HG02840 (cell line): ENCODE data around the gene LPXN.

ENCODE experiments used
- ATAC-seq: cut with Tn5 transposase; IDR thresholded peaks from one replicate; pipeline ENCODE4 v1.9.1; 2021; ENCODE audit warnings: mild to moderate bottlenecking, moderate library complexity, moderate number of reproducible peaks; ENCODE audit not compliant: unreplicated experiment, low FRiP score

Gene LPXN

GRCh38 chr11:58575377-58576020 lies at the start of gene LPXN:
Gene LPXN, minus strand, starts transcription at chr11:58575856. Its CDS starts 84 bp downstream, at chr11:58575772.
- ATAC-seq: no peak

- no peak for ATAC-seq
Observed at GRCh38 chr11:58625086-58625485, 49.4 kb upstream of the LPXN start.

DNA sequence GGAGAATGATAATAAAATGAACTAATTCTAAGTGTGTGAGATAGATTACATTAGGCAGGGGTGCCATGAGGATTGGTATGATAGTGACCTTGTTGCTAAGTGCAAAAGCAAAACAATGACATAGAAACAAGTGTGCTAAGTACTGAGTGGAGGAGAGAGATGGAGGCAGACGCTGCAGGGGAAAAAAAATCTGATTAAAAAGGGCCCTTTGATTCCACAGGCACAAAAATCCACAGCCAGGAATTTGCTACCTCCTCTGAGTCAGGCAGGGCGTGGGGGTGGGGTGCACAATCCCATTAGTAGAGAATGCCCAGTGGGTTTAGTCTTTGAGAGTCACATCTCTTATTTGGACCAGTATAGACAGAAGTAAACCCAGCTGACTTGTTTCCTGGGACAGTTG lies 46.7 kb upstream of the LPXN start, which contains the start of gene CNTF:
CNTF (plus strand) TSS at position 322 of the 400 bp plus-strand sequence. CDS start 88 bp downstream, outside the sequence.
- ATAC-seq: no peak

- no peak for ATAC-seq
Observed at GRCh38 chr11:58621586-58622262, 46.1 kb upstream of the LPXN start.

GRCh38 chr11:58617976-58618557 lies 42.4 kb upstream of the LPXN start:
- ATAC-seq: no peak

- ATAC-seq: no peak
Observed at GRCh38 chr11:58616594-58616993, 40.9 kb upstream of the LPXN start.

DNA sequence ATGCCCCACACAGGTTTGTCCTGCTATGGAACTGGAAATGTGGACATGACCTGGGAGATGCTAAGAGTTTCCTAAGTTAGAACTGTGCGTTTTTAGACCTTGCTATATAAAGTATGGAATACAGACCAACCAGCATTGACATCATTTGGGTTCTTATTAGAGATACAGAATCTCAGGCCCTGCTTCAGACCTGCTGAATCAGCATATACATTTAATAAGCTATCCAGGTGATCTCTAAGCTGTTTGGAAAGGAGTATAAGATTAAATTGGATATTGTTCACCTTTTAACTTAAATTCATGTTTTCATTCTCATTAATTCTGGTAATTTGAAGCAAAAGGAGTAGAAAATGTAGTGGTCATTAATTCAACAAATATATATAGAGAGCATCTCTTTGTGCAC lies 39.9 kb upstream of the LPXN start:
- no peak for ATAC-seq

- no peak for ATAC-seq
Observed at GRCh38 chr11:58613228-58613627, 37.6 kb upstream of the LPXN start.

- no peak for ATAC-seq
Observed at GRCh38 chr11:58609723-58610122, 34.1 kb upstream of the LPXN start.

GRCh38 chr11:58608331-58608730 lies 32.7 kb upstream of the LPXN start:
- ATAC-seq: no peak

- no peak for ATAC-seq
Observed at GRCh38 chr11:58606930-58607714, 31.5 kb upstream of the LPXN start.

- ATAC-seq: no peak
Observed at GRCh38 chr11:58600510-58600909, 24.9 kb upstream of the LPXN start.

- no peak for ATAC-seq
Observed at GRCh38 chr11:58597486-58598144, 22.0 kb upstream of the LPXN start.

DNA sequence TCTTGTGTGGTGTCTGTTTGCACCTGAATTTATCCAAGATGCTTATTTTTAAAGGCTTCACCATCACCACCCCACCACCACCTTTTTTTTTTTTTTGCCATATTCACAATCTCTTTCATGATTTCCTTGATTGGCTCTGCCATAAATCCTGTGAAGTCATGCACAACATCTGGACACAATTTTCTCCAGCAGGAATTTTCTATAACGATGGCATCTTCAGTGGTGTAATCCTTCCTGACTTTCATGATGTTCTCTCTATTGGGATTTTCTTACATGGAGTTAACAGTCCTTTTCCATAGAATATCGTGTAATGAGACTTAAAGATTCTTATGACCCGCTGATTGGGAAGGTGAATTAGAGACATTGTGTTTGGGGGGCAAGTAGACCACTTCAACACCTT lies 21.0 kb upstream of the LPXN start:
- ATAC-seq: no peak

DNA sequence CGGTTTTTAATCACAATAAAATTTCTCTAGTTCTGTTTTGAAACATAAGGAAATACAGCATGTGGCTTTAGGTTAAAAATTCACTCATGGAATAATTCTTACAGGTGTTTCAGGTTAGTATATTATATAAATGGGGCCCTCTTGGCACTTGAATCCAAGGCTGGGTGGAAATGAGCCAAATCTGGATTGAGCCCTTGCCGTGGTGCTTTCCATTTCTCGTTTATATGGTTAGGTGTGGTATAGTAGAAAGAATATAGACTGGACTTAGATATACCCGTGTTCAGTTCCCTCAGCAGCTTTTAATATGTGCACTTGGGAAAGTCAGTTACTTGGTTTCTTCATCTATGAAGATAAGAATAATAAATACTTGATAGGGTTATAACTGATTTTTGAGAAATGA lies 19.2 kb upstream of the LPXN start:
- no peak for ATAC-seq

DNA sequence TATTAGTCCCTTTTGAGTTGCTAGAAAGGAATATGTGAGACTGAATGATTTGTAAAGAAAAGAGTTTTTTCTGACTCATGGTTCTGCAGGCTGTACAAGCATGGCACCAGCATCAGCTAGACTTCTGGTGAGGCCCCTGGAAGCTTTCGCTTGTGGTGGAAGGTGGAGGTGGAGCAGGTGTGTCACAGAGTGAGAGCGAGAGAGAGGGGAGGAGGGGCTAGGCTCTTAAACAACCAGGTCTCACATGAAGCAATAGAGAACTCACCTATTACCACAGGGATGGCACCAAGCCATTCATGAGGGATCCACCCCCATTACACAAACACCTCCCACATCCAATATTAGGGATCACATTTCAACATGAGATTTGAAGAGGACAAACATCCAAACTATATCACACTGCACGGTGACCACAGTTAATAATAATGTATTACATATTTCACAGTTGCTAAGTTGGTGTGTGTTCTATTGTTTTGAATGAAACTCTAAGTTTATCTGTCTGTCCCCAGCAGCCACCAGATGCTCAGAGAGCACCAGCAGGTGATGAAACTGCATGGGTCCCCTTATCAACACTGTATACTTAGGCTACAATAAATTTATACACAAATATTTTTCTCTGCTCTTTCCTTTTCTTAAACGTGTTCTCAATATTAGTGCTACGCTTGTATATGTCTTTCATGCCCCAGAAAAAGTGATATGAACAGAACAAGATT lies 17.3 kb upstream of the LPXN start:
- no peak for ATAC-seq

GRCh38 chr11:58591659-58592058 lies 16.0 kb upstream of the LPXN start:
- ATAC-seq: no peak

DNA sequence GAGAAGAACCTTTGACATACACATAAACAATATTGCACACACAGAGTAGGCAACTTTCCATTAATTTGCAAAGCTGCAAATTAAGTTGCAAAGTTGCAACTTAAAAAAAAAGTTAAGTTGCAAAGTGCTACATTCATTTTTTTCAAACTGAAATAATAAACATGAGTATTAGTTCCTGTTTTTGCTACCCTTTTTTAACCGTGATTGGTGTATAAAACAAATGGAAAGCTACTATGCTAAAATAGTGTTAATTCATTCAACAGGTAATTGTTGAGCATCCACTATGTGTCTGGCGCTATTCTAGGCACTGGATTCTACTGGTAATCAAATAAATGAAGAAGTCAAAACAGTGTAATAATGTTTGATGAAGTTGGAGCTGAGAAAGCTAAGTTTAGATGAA lies 11.3 kb upstream of the LPXN start:
- ATAC-seq: no peak

DNA sequence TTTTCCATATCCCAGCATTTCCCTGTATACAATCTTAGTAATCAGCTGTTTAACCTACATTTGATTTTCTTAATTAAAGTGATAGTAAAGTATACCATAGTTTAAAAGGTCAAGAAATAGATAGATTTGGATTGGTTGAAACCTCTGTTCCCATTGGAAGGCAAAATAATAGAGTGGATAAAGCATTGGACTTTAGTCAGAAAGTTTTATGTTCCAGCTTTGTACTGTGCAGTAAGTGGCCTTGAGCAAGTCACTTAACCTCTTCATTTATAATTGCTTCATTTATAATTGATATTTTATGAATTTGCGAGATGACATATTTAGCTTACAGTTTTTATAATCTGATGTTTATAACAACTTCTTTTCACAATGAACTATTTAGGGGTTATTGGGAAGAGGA lies 6.8 kb upstream of the LPXN start:
- ATAC-seq: no peak

DNA sequence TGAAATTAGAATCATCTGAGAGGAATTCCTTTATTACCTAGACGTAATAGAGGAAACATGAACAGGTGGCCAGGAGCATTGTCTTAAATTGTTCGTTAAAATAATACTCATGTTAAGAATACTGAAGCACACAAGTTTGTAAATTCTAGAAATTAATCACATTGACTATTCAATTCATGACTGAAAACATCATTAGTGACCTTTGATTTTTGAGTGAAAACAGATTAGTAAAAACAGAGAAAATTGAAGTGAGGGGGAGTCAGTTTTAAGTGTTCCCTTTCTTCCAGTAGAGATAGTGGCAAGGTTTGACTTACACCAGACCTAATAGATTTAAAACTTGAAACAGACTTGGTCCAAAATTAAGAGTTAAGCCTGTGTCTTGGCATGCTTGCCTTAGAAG lies 4.7 kb upstream of the LPXN start:
- ATAC-seq: no peak
